Suprapubic skin (tissue), 4 donors: ENCODE data around the gene ACADS. TPM values are rescaled to one million over a fixed set of nuclear protein-coding genes. Genes with fewer than 3 reads are reported as not detected.

Experiments used
- DNase-seq, 2 donors: peaks; one replicate each; pipeline ENCODE4 v3.0.0-alpha.2; 2019; ENCODE audit warnings: low spot score in 2 of 2
- H3K27ac ChIP-seq: fragments of 200-600 bp; sonication (generic); one replicate; pipeline ENCODE4 v1.5.1; 2019
- H3K27me3 ChIP-seq: fragments of 200-600 bp; sonication (generic); one replicate; pipeline ENCODE4 v1.5.1; 2019
- H3K36me3 ChIP-seq: fragments of 200-600 bp; sonication (generic); one replicate; pipeline ENCODE4 v1.5.1; 2019
- H3K4me1 ChIP-seq: fragments of 200-600 bp; sonication (generic); one replicate; pipeline ENCODE4 v1.5.1; 2019
- H3K4me3 ChIP-seq: fragments of 200-600 bp; sonication (generic); one replicate; pipeline ENCODE4 v1.5.1; 2019; ENCODE audit warnings: mild to moderate bottlenecking
- H3K9me3 ChIP-seq: fragments of 200-600 bp; sonication (generic); one replicate; pipeline ENCODE4 v1.5.1; 2019
- EP300 ChIP-seq: sonication (generic); formaldehyde crosslinking; IDR thresholded peaks from one replicate; pipeline ENCODE4 v1.6.1; 2017; ENCODE audit warnings: antibody characterized with exemption
- POLR2A ChIP-seq, 2 donors: fragments of 450-650 bp; IDR thresholded peaks; one replicate each; pipeline ENCODE4 v1.6.1; 2017; ENCODE audit warnings: antibody characterized with exemption in 2 of 2, mild to moderate bottlenecking in 2 of 2, moderate library complexity in 2 of 2
- POLR2AphosphoS5 ChIP-seq, 3 donors: sonication (generic); formaldehyde crosslinking; IDR thresholded peaks; one replicate each; pipeline ENCODE4 v1.6.1; 2017; ENCODE audit warnings: antibody characterized with exemption in 3 of 3
- WGBS: methylation state at CpG from one replicate; pipeline ENCODE4 v1.1.5; 2018; 5-methylcytosine and 5-hydroxymethylcytosine counted together
- total RNA-seq, 4 donors: library from RNA; depleted of rRNA; stranded (reverse); fragments of >200 nt; gene quantifications; one replicate each; pipeline ENCODE4 v1.1.0, GENCODE V29; 2016
- TF ChIP-seq, protein P1 (sequence below), 2 donors: fragments of 200-600 bp in 1 of 2; fragments of 450-650 bp in 1 of 2; sonication (generic) in 1 of 2; IDR thresholded peaks; one replicate each; pipeline ENCODE4 v1.5.1; 2016 to 2019; ENCODE audit warnings: antibody characterized with exemption in 2 of 2, mild to moderate bottlenecking in 1 of 2, moderate library complexity in 1 of 2

ACADS gene
- total RNA-seq, 4 donors from 2014 or later: 19.6 to 27.6 (median 24.4) TPM

DNA sequence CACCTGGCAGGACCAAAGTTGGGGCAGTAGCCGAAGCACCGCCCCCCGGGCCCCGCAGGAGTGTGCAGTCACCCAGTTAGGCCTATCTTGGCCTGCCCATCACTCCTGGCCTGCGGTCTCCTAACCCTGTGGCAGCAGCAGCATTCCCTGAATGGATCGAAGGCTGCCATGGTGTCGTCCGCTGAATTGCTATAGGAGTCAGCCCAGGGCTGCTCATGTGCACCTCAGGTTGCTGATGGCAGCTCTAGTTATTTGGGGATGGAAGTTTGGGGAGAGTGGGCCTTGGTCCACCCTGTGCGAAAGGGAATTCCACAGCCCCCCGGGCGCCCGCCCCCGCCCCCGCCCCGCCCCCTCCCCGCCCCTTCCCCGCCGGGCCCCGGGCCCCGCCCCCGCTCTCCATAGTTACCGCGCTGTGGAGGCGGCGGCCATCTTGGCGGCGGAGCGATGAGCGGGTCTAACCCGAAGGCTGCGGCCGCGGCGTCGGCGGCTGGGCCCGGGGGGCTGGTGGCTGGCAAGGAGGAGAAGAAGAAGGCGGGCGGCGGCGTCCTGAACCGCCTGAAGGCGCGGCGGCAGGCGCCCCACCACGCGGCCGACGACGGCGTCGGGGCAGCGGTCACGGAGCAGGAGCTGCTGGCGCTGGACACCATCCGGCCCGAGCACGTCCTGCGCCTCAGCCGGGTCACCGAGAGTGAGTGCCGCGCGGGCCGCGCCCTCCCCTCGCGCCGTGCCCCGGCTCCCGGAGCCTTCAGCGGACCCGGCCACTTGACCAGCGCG is 15.4 kb upstream of the ACADS start, which contains the start of gene UNC119B:
TSS of gene UNC119B (plus strand) at position 428 of the 774 bp plus-strand sequence. CDS start at position 445, 17 bp downstream.
- peak; percentile 78 to 84 for DNase-seq
- 4% methylated on average over 5 of the region's 76 CpGs for WGBS

DNA sequence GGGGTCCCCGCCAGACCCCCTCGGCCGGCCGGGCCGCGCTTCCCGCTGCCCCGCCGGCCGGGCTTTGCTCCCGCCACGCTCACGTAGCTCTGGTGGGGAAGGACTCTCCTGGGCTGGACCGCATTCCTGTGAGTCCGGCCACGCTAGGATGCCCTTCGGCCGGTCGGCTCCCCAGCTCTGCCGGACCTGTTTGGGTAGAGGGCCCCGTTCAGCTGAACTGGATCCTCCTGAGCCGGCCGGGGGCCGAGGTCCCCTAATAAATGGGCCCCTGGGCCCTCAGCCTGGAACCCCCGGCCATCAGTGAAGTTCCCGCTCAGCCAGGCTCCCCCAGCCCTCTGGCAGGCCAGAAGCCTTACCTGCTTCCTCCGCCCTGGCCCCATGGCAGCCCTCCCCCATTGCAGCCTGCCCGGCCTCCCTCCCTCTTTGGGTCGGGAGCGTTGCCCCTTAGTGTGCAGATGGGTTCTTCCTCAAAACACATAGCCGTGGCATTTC is 14.8 kb upstream of the ACADS start:
- peaks cover 28% of the 10 kb centered on the region for H3K4me1 ChIP-seq
- H3K9me3 ChIP-seq: no peaks in the 10 kb centered on the region
- TF ChIP-seq EP300 (no peak), POLR2AphosphoS5 (IDR thresholded peaks at IDR 0.05) (no peak), POLR2A (IDR thresholded peaks at IDR 0.05) (no peak)
- TF ChIP-seq, protein P1, sequence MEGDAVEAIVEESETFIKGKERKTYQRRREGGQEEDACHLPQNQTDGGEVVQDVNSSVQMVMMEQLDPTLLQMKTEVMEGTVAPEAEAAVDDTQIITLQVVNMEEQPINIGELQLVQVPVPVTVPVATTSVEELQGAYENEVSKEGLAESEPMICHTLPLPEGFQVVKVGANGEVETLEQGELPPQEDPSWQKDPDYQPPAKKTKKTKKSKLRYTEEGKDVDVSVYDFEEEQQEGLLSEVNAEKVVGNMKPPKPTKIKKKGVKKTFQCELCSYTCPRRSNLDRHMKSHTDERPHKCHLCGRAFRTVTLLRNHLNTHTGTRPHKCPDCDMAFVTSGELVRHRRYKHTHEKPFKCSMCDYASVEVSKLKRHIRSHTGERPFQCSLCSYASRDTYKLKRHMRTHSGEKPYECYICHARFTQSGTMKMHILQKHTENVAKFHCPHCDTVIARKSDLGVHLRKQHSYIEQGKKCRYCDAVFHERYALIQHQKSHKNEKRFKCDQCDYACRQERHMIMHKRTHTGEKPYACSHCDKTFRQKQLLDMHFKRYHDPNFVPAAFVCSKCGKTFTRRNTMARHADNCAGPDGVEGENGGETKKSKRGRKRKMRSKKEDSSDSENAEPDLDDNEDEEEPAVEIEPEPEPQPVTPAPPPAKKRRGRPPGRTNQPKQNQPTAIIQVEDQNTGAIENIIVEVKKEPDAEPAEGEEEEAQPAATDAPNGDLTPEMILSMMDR (IDR thresholded peaks at IDR 0.05): no peak
- WGBS: 0% methylated on average over 26 of the region's 31 CpGs
- H3K27me3 ChIP-seq: no peaks in the 10 kb centered on the region
- peak overlapping the region; percentile 78 for H3K27ac ChIP-seq
- DNase-seq: no peak
- peaks cover 24% of the 10 kb centered on the region for H3K36me3 ChIP-seq
- H3K4me3 ChIP-seq: peak overlapping the region; percentile 96

More for the DNA sequence above, 15.4 kb upstream of the ACADS start, which contains the start of gene UNC119B:
- no peaks in the 10 kb centered on the region for H3K27me3 ChIP-seq
- H3K36me3 ChIP-seq: peaks cover 19% of the 10 kb centered on the region
- H3K4me3 ChIP-seq: peak within 1 kb of the TSS; percentile 96
- H3K27ac ChIP-seq: peak within 1 kb of the TSS; percentile 78
- TF ChIP-seq POLR2AphosphoS5 (IDR thresholded peaks at IDR 0.05) (no peak), EP300 (no peak), POLR2A (IDR thresholded peaks at IDR 0.05) (no peak)
- TF ChIP-seq, protein P1 (IDR thresholded peaks at IDR 0.05): no peak
- no peaks in the 10 kb centered on the region for H3K9me3 ChIP-seq
- peaks cover 28% of the 10 kb centered on the region for H3K4me1 ChIP-seq

GRCh38 chr12:120711411-120711810 is 14.2 kb upstream of the ACADS start:
- TF ChIP-seq EP300 (no peak), POLR2AphosphoS5 (IDR thresholded peaks at IDR 0.05) (no peak), POLR2A (IDR thresholded peaks at IDR 0.05) (no peak)
- TF ChIP-seq, protein P1 (IDR thresholded peaks at IDR 0.05): no peak
- peaks cover 28% of the 10 kb centered on the region for H3K4me1 ChIP-seq
- H3K4me3 ChIP-seq: peak overlapping the region; percentile 96
- no peaks in the 10 kb centered on the region for H3K9me3 ChIP-seq
- H3K27ac ChIP-seq: no peak overlapping the region
- DNase-seq: no peak
- 20% methylated on average over 6 of the region's 6 CpGs for WGBS
- H3K36me3 ChIP-seq: peaks cover 29% of the 10 kb centered on the region
- no peaks in the 10 kb centered on the region for H3K27me3 ChIP-seq

DNA sequence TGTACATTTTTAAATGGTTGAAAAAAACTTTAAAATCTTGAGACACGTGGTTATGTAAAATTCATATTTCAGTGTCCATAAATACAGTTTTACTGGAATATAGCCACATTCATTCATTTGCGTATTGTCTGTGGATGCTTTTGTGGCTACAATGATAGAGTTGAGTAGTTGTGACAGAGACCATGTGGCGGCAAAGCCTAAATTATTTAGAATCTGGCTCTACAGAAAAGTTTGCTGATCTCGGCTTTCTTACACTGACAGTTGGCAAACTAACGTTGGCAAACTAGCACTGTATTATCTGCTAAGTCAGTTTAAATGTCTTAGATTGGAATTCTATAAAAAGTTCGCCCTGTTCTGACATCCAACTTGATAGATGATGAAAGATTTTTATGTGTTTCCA is 13.0 kb upstream of the ACADS start:
- Histone ChIP-seq H3K4me1 (peaks cover 28% of the 10 kb centered on the region), H3K36me3 (peaks cover 41% of the 10 kb centered on the region), H3K4me3 (no peak overlapping the region), H3K27ac (no peak overlapping the region), H3K9me3 (no peaks in the 10 kb centered on the region), H3K27me3 (no peaks in the 10 kb centered on the region)
- no peak for TF ChIP-seq EP300
- TF ChIP-seq, protein P1 (IDR thresholded peaks at IDR 0.05): no peak
- 69% methylated on average over 6 of the region's 6 CpGs for WGBS
- no peak for DNase-seq

DNA sequence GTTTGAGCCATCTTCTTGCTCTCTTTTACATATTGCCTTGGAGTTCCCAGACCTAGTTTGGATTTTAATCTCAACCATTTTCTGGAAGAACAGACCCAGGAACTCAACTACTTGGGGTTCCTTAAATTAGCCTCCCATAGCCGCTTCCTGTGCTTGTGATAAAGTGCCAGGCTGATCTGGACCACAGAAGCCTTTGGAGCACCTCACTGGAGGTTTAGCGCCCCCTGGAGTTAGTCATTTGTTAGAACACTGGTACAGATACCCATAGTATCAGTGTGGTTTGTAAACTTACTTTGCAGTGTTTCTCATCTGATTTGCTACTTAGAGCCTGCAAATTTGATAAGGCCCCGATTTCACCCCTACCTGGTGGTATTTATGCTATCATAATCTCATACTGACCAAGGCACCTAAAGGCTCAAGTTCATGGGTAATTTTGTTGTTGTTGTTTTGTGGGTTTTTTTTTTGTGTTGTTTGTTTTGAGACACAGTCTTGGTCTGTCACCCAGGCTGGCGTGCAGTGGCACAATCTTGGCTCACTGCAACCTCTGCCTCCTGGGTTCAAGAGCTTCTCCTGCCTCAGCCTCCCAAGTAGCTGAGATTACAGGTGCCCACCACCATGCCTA is 11.7 kb upstream of the ACADS start:
- H3K27ac ChIP-seq: no peak overlapping the region
- H3K4me1 ChIP-seq: peaks cover 28% of the 10 kb centered on the region
- 21% methylated on average over 4 of the region's 4 CpGs for WGBS
- no peak for TF ChIP-seq POLR2A (IDR thresholded peaks at IDR 0.05)
- TF ChIP-seq EP300: no peak
- TF ChIP-seq, protein P1 (IDR thresholded peaks at IDR 0.05): peak; percentile 75 to 82
- TF ChIP-seq POLR2AphosphoS5 (IDR thresholded peaks at IDR 0.05): no peak
- H3K36me3 ChIP-seq: peaks cover 55% of the 10 kb centered on the region
- peak in 1 of 2 donors; percentile 71 for DNase-seq
- no peak overlapping the region for H3K4me3 ChIP-seq
- no peaks in the 10 kb centered on the region for H3K27me3 ChIP-seq
- H3K9me3 ChIP-seq: no peaks in the 10 kb centered on the region
